Measurements from ENCODE around the gene PPP2R2C.

DNA sequence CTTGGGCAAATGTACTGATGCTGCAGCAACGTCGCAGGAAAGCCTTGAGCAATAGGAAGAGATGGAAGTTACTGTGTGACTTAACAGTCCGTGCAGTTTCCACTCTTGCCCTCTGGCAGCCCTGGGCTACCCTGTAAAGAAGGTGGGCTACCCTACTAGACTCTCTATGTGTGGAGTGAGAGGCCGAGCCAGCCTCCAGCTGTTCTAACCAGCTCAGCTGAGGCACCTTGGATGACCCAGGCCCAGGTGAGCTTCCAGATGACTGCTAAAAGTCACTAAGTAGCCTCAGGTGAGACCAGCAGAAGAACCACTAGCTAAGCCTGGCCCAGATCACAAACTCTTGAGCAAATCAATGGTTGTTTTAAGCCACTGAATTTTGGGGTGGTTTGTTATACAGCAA is 34.9 kb upstream of the PPP2R2C start:
- TF ChIP-seq, protein P1, sequence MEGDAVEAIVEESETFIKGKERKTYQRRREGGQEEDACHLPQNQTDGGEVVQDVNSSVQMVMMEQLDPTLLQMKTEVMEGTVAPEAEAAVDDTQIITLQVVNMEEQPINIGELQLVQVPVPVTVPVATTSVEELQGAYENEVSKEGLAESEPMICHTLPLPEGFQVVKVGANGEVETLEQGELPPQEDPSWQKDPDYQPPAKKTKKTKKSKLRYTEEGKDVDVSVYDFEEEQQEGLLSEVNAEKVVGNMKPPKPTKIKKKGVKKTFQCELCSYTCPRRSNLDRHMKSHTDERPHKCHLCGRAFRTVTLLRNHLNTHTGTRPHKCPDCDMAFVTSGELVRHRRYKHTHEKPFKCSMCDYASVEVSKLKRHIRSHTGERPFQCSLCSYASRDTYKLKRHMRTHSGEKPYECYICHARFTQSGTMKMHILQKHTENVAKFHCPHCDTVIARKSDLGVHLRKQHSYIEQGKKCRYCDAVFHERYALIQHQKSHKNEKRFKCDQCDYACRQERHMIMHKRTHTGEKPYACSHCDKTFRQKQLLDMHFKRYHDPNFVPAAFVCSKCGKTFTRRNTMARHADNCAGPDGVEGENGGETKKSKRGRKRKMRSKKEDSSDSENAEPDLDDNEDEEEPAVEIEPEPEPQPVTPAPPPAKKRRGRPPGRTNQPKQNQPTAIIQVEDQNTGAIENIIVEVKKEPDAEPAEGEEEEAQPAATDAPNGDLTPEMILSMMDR (IDR thresholded peaks at IDR 0.05): no peak
- no peak for TF ChIP-seq POLR2AphosphoS5 (IDR thresholded peaks at IDR 0.05; ENCODE audit: low read depth, low read length)
- TF ChIP-seq, protein P2, sequence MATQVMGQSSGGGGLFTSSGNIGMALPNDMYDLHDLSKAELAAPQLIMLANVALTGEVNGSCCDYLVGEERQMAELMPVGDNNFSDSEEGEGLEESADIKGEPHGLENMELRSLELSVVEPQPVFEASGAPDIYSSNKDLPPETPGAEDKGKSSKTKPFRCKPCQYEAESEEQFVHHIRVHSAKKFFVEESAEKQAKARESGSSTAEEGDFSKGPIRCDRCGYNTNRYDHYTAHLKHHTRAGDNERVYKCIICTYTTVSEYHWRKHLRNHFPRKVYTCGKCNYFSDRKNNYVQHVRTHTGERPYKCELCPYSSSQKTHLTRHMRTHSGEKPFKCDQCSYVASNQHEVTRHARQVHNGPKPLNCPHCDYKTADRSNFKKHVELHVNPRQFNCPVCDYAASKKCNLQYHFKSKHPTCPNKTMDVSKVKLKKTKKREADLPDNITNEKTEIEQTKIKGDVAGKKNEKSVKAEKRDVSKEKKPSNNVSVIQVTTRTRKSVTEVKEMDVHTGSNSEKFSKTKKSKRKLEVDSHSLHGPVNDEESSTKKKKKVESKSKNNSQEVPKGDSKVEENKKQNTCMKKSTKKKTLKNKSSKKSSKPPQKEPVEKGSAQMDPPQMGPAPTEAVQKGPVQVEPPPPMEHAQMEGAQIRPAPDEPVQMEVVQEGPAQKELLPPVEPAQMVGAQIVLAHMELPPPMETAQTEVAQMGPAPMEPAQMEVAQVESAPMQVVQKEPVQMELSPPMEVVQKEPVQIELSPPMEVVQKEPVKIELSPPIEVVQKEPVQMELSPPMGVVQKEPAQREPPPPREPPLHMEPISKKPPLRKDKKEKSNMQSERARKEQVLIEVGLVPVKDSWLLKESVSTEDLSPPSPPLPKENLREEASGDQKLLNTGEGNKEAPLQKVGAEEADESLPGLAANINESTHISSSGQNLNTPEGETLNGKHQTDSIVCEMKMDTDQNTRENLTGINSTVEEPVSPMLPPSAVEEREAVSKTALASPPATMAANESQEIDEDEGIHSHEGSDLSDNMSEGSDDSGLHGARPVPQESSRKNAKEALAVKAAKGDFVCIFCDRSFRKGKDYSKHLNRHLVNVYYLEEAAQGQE (IDR thresholded peaks at IDR 0.05; ENCODE audit: insufficient read depth in 1 of 2, low read depth in 2 of 2, low read length in 1 of 2): no peak
